PC-9 (cell line): ENCODE results near the gene DAAM2.

Experiments
- CTCF ChIP-seq: fragments of 200-600 bp; sonication (generic); conservative IDR thresholded peaks from 2 replicates; pipeline ENCODE4 v1.6.1; 2017; ENCODE audit warnings: mixed run types, antibody characterized with exemption, mild to moderate bottlenecking, moderate library complexity
- EZH2 ChIP-seq: fragments of 200-600 bp; sonication (generic); IDR thresholded peaks from 2 replicates; pipeline ENCODE4 v1.8.0; 2017; ENCODE audit warnings: antibody characterized with exemption, low read depth

GRCh38 chr6:39941820-39942219, 149.6 kb downstream of the DAAM2 start:
- TF ChIP-seq CTCF (no peak), EZH2 (no peak)
